Stimulated activated naive CD8-positive, alpha-beta T cell treated with anti-CD3 and anti-CD28 coated beads, Interleukin-15, Interleukin-2, amounts not matched to agents 100 ng/mL and 50 ng/mL, for 24 hours (primary cell): ENCODE data around the gene MCHR2.

Experiments
- H3K27ac Mint-ChIP-seq: one replicate; pipeline ENCODE4 v1.8.0; 2021; ENCODE audit warnings: mild to moderate bottlenecking, mixed read lengths
- H3K27me3 Mint-ChIP-seq: one replicate; pipeline ENCODE4 v1.8.0; 2021; ENCODE audit warnings: mixed read lengths
- H3K36me3 Mint-ChIP-seq: one replicate; pipeline ENCODE4 v1.8.0; 2021; ENCODE audit warnings: low read depth, mixed read lengths
- H3K4me1 Mint-ChIP-seq: one replicate; pipeline ENCODE4 v1.8.0; 2021; ENCODE audit warnings: low read depth, mixed read lengths
- H3K4me3 Mint-ChIP-seq: one replicate; pipeline ENCODE4 v1.8.0; 2021; ENCODE audit warnings: mild to moderate bottlenecking, mixed read lengths
- H3K9me3 Mint-ChIP-seq: one replicate; pipeline ENCODE4 v1.8.0; 2021; ENCODE audit warnings: mixed read lengths

The MCHR2 gene

DNA sequence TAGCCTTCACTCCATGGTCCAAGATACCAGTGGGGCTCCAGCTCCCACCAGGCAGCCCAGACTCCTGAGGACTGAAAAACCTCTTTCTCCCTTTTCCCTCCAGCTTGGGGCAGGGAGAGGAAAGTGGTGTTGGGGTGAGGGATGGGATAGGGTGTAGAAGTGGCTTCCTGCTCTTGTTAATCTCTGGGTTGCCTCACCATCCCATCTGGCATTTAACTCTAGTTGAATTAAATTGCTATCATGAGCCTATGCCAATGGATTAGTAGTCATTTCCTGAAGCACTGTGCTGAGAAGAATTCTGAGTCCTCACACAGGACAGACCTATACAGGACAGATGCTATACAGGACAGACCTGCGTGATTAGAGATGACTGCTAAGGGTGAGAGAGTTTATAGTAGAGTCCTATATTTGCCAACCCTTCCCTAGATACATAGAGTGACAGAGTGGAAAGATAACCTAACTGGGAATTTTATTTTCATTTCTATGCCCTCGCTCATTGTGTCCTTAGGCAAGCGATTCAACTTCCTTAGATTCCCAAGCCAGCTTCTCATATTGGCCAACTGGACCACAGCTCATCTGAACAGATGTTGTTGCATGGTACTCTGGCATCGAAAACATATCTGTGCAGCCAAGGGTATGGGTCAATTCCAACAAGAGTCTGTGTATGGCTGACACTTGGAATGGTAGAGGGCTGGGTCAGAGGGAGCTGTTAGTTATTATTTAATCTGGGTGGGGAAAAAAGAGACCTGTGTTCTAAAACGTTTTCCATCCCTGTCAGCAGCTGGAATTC, 42.8 kb downstream of the MCHR2 start:
- H3K9me3 Mint-ChIP-seq: no peaks in the 10 kb centered on the region
- H3K4me1 Mint-ChIP-seq: no peaks in the 10 kb centered on the region
- H3K36me3 Mint-ChIP-seq: no peaks in the 10 kb centered on the region
- H3K4me3 Mint-ChIP-seq: no peak overlapping the region
- H3K27ac Mint-ChIP-seq: no peak overlapping the region
- H3K27me3 Mint-ChIP-seq: no peaks in the 10 kb centered on the region

DNA sequence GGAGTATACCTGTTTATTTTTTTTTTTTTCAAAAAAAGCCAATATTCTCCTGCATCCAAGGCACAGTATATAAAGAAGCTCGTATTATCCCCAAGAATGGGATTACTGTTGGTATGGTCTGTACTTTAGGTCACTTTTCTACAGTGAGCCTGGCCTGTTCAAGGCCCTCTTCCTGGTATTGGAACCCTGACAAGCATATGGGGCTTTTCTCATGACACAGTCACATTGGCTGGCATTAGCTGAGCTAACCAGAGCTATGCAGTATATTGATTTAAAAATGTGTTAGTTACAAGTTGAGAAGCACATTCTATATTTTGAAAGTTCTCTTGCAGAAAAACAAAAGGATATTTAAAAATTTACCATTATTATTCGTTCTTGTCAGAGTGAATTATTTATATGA, 48.0 kb downstream of the MCHR2 start:
- Mint-ChIP-seq H3K4me1 (no peaks in the 10 kb centered on the region), H3K36me3 (no peaks in the 10 kb centered on the region), H3K27ac (no peak overlapping the region), H3K4me3 (no peak overlapping the region), H3K9me3 (no peaks in the 10 kb centered on the region), H3K27me3 (peaks cover 16% of the 10 kb centered on the region)

DNA sequence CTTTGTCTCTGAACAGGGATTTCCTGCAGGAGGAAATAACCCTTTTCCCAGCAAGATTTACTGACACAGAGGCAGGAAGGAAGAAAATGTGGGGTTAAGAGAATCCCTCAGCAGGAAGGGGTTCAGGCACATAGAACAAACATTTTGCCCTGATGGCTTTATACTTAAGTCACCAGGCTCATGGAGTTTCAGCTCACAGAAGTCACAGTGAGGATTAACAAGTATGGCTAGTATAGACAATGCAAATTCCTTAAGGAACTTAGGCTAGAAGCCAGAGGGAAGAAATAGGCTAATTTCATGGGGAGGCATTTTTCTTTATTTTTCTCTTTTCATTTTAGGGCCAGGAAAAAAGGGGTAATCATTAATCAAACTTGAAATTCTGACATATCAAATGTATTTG, 50.2 kb downstream of the MCHR2 start:
- no peak overlapping the region for H3K4me3 Mint-ChIP-seq
- no peaks in the 10 kb centered on the region for H3K36me3 Mint-ChIP-seq
- H3K27ac Mint-ChIP-seq: no peak overlapping the region
- no peaks in the 10 kb centered on the region for H3K9me3 Mint-ChIP-seq
- H3K27me3 Mint-ChIP-seq: peaks cover 24% of the 10 kb centered on the region
- no peaks in the 10 kb centered on the region for H3K4me1 Mint-ChIP-seq

DNA sequence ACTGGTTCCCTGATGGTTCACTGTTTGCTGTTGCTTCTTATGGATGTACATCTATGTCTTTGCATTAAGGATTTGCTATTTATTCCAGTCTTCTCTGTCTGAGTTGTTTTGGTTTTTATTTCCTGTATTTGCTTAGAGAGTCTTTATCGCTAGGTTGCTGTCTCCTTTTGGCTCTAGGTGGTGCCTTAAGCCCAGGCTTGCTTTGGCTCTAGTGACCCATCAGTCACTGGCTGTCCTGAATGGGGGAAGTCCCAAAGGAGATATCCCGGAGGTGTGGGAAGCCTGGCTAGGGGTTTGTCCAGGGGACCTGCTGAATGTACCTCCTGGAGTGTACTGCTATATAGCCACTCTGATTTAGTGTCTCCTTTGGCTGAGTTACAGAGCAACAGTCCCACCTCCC, 53.4 kb downstream of the MCHR2 start:
- no peak overlapping the region for H3K27ac Mint-ChIP-seq
- no peaks in the 10 kb centered on the region for H3K9me3 Mint-ChIP-seq
- no peaks in the 10 kb centered on the region for H3K4me1 Mint-ChIP-seq
- H3K4me3 Mint-ChIP-seq: no peak overlapping the region
- peaks cover 24% of the 10 kb centered on the region for H3K27me3 Mint-ChIP-seq
- H3K36me3 Mint-ChIP-seq: no peaks in the 10 kb centered on the region

DNA sequence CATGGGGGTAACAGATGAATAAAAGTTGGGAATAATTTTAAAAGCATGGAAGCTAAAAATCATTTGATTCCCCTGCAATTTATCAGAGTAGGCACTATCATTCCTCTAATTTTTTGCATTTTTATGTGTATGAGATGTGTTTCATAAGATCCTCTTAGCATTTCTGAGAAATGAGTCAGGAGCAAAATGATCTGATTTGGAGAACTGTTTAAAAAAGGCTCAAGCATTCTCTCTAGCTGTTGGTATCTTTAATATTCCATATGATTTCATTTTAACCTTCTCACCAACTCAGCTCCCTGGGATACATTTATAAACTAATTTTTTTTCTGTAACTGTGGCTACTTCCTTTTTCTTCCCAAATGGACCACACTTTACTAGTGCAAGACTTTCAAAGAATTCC, 60.9 kb downstream of the MCHR2 start:
- Mint-ChIP-seq H3K27me3 (no peaks in the 10 kb centered on the region), H3K27ac (no peak overlapping the region)

DNA sequence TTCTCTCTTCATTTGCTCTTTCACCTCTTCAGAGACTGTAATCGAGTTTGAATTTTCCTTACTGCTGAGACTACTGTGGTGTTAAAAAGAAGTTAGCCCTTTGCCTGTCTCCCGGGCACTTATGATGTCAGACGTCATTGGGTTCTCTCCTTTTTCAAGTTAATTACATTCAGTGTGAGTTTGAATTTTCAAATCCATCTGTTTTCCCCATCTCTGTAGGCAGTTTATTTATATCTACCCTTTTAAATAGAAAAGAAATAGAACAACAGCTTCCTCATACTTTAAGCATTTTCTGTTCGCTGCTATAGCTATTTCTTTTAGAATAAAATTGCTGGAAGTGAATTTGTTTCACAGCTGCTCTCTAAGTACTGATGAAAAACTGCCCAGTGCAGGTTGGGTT, 81.4 kb downstream of the MCHR2 start:
- Mint-ChIP-seq H3K27me3 (peaks cover 3% of the 10 kb centered on the region), H3K36me3 (no peaks in the 10 kb centered on the region), H3K4me3 (no peak overlapping the region)

More for the DNA sequence above, 60.9 kb downstream of the MCHR2 start:
- no peaks in the 10 kb centered on the region for H3K36me3 Mint-ChIP-seq
- peaks cover 4% of the 10 kb centered on the region for H3K9me3 Mint-ChIP-seq
- no peaks in the 10 kb centered on the region for H3K4me1 Mint-ChIP-seq
- no peak overlapping the region for H3K4me3 Mint-ChIP-seq

DNA sequence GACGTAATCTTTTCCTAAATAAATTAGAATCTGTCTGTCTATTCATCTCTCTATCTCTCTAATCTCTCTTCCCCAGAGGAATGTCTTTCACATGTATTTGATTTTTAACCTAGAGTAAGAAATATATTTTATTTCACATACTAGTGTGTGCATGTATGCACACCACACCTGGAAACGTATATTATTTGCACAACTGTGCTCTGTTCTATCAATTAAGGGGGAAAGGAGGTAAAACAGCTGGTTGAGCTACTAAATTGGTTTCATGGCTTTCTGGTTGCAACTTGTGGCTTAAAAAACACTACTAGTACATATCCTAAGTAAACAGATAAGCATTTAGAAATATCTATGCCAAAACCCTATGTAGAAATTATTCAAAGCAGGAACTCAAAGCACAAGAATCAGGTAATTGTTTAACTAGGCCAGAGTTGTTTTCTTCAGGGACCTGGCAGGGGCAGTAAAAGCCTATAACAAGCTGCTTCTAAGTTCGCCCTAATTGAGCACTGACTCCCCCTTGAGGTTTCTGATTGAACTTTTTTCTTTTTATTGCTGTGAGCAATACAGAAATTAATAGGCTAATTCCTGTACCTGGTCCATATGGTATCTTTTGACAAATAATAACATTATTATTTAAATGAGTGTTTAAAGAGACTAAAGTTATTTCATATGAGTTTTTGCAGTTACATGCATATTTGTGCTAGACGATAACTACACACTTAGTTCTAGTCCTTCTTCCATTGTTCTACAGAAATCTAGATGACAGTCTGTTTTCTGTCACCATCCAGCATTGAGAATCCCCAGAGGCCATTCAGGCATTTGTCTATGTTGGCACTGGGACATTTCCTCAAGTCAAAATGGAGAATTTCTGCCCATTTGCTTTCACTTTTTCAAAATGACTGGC, 88.6 kb downstream of the MCHR2 start:
- H3K27me3 Mint-ChIP-seq: no peaks in the 10 kb centered on the region
- no peaks in the 10 kb centered on the region for H3K9me3 Mint-ChIP-seq
- H3K4me1 Mint-ChIP-seq: no peaks in the 10 kb centered on the region
- H3K36me3 Mint-ChIP-seq: no peaks in the 10 kb centered on the region
- H3K4me3 Mint-ChIP-seq: no peak overlapping the region
- no peak overlapping the region for H3K27ac Mint-ChIP-seq

More for the DNA sequence above, 81.4 kb downstream of the MCHR2 start:
- no peaks in the 10 kb centered on the region for H3K4me1 Mint-ChIP-seq
- no peaks in the 10 kb centered on the region for H3K9me3 Mint-ChIP-seq
- no peak overlapping the region for H3K27ac Mint-ChIP-seq

DNA sequence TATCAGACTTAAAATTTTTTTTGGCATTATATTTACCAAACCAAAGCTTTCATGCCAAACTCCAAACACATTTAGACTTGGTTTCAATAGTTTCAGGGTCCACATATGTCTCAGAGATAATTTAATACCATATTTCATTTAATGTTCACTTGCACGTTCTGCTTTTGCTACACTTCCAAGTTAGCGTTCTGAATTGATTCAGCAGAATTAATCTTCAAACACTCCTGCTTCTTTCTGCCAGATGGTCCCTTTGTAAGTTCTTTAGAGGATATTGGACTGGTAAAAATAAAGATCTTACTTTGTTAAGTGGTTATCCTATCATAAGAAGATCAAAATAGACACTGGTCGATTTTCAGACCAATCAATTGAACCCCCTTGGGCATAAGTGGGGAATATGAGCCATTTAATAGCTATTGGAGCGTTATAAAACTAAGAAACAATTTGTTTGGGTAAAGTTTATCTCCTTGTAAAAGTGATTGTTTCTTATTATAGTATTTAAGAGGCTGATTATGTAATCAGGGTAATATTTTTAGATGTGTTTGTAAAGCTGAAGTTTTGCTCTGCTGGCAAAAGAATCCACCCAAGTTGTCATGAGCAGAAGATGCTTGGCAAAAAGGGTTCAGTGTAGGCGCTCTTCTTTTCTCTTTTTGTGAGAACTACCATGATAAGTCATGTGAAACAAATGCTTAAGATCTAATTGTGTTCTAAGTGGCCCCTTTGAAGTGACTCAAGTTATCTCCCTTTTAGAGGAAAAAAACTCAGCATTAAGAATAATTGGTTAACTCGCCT, 92.2 kb downstream of the MCHR2 start:
- H3K27ac Mint-ChIP-seq: no peak overlapping the region
- H3K27me3 Mint-ChIP-seq: peaks cover 7% of the 10 kb centered on the region
- no peaks in the 10 kb centered on the region for H3K4me1 Mint-ChIP-seq
- H3K9me3 Mint-ChIP-seq: no peaks in the 10 kb centered on the region
- no peaks in the 10 kb centered on the region for H3K36me3 Mint-ChIP-seq
- no peak overlapping the region for H3K4me3 Mint-ChIP-seq

DNA sequence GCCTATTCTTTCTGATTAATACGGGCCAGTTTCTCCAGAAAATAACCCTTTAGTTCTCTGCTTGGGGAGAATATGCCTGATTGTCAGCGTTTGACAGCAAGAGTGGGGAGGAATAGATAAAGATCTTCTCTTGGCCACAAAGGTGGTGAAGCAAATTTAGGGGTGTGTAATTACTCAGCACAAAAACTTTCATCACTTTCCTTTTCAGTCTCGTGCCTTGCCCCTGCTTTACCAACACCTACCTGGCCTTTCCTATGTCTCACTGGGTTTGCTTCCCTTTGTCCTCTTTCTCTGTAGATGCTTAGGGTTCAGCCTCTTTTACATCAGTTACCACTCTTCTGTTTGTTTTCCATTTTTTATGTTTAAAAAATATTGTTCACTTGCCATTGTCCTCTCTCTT, 99.2 kb downstream of the MCHR2 start:
- H3K36me3 Mint-ChIP-seq: no peaks in the 10 kb centered on the region
- no peaks in the 10 kb centered on the region for H3K4me1 Mint-ChIP-seq
- H3K9me3 Mint-ChIP-seq: no peaks in the 10 kb centered on the region
- H3K27ac Mint-ChIP-seq: no peak overlapping the region
- no peak overlapping the region for H3K4me3 Mint-ChIP-seq
- H3K27me3 Mint-ChIP-seq: peaks cover 23% of the 10 kb centered on the region

DNA sequence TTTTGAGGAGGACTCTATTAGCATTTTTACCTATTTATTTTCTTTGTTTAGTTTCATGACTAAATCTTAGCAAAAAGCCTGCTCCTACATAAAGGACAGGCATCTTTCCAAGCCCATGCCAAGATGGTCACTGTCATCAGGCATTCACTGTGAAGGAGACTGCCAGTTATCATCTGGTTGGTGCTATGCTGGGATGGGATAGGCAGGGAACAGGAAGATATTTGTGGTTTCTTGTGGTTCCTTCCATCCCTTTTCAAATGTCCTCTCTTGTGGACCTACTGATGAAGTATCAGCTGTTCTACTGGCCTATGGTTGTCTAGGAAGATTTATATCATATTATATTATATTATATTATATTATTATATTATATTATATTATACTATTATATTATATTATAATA, 107.0 kb downstream of the MCHR2 start:
- Mint-ChIP-seq H3K9me3 (no peaks in the 10 kb centered on the region), H3K4me3 (no peak overlapping the region), H3K4me1 (peaks cover 7% of the 10 kb centered on the region), H3K27me3 (peaks cover 5% of the 10 kb centered on the region), H3K27ac (no peak overlapping the region), H3K36me3 (no peaks in the 10 kb centered on the region)

DNA sequence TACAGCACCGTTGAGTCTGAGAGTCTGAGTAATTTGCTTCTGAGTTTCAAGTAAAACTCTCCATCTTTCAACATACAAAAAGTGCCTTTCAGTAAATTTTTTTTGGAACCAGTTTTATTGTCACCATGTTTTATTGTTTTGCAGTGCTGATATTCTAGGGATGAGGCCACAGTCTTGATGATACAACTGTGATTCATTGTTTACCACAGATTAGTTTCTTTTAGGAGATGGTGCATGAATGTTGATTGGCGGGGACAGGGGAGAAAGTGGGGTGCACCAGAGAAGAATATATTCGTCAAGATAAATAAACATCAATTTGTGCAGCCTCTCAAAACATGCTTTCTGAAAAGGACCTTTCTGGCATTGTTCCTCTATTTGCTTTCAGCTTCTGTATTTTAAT, 109.0 kb downstream of the MCHR2 start:
- peaks cover 7% of the 10 kb centered on the region for H3K4me1 Mint-ChIP-seq
- H3K9me3 Mint-ChIP-seq: no peaks in the 10 kb centered on the region
- no peak overlapping the region for H3K4me3 Mint-ChIP-seq
- H3K36me3 Mint-ChIP-seq: no peaks in the 10 kb centered on the region
- H3K27me3 Mint-ChIP-seq: no peaks in the 10 kb centered on the region
- H3K27ac Mint-ChIP-seq: no peak overlapping the region

DNA sequence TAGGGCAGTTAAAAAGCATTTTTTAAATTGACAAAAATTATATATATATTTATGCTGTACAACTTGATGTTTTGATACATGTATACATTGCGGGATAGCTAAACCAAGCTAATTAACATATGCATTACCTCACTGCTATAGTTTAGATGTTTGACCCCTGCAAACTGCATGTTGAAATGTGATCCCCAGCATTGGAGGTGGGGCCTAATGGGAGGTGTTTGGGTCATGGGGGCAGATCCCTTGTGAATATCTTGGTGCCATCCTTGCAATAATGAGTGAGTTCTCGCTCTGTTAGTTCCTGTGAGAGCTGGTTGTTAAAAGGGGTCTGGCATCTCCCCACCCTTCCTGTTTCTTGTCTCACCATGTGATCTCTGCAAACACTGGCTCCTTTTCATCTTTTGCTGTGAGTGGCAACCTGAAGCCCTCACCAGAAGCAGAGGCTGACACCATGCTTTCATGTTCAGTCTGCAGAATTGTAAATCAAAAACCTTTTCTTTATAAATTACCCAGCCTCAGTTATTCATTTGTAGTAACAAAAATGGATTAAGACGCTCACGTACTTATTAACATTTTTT, 111.8 kb downstream of the MCHR2 start:
- Mint-ChIP-seq H3K36me3 (no peaks in the 10 kb centered on the region), H3K9me3 (no peaks in the 10 kb centered on the region), H3K27me3 (peaks cover 3% of the 10 kb centered on the region)

DNA sequence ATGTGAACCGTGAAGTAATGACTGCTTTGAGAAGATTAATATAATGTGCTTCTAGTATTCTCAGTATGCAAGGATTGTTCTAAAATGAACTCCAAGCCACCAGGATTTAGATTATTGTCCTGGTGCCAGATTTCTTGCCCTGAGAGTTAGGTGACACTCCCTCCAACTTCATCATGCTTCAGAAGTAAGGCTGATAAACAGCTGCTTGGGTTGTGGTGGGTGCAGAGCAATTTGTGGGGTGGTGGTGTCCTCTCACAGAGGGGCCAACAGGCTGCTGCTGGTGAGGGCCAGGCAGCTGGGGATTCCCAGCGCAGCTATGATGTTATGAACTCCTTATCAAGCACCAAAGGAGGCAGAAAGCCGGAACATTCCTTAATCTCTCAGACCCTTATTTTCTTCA, 114.6 kb downstream of the MCHR2 start:
- Mint-ChIP-seq H3K4me1 (peaks cover 7% of the 10 kb centered on the region), H3K9me3 (no peaks in the 10 kb centered on the region), H3K36me3 (no peaks in the 10 kb centered on the region), H3K27me3 (peaks cover 3% of the 10 kb centered on the region), H3K4me3 (no peak overlapping the region), H3K27ac (no peak overlapping the region)

More for the DNA sequence above, 111.8 kb downstream of the MCHR2 start:
- no peak overlapping the region for H3K4me3 Mint-ChIP-seq
- H3K4me1 Mint-ChIP-seq: peaks cover 7% of the 10 kb centered on the region
- no peak overlapping the region for H3K27ac Mint-ChIP-seq

DNA sequence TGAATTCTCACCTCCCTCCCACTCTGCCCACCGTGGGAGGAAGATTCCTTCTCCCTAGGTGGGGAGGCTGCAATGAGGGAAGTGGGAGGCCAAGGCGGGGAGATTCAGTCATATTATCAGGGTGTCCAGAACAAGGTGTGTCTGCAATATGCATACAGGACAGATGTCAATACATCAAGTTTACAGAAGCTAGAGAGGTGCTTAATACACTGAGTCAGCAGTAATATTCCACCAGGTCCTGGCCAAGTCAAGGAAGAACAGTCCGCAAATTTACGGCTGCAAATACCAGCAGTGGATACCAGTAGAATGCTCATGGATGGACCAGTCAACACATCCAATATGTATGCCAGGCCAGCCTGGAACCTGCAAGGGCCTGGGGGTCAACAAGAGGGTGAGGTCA, 119.0 kb downstream of the MCHR2 start:
- Mint-ChIP-seq H3K9me3 (no peaks in the 10 kb centered on the region), H3K4me3 (no peak overlapping the region), H3K27ac (no peak overlapping the region), H3K36me3 (no peaks in the 10 kb centered on the region), H3K27me3 (peaks cover 17% of the 10 kb centered on the region), H3K4me1 (no peaks in the 10 kb centered on the region)
